Measurements from ENCODE around the gene AHDC1.

DNA sequence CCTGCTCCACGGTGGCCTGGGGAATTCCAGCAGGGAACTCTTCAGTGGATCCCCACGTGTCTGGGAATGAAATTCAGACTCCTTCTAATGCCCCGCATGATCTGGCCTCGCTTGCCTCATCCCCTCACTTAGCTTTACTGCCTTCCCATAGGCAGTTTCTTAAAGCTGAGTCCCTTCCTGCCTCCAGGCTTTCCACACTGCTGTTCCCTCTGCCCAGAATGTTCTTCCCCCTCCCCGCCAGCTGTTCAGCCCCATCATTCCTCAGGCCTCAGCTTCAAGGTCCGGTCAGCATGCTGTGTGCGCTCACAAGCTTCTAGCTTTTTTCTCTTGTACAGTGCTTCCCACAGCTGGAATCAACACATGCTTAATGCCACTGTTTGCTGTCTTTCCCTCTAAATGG lies 59.1 kb downstream of the AHDC1 start:
- TF ChIP-seq CTCF (IDR thresholded peaks at IDR 0.05) (no peak), POLR2A (IDR thresholded peaks at IDR 0.05) (no peak)
